HG03280 (cell line): ENCODE measurements around the gene METTL27.
"Not testable (repeated sequence)": the region's sequence is repeated elsewhere in the genome, so short reads cannot be mapped to it uniquely, and the experiment has no call there.

Experiments
- ATAC-seq: cut with Tn5 transposase; IDR thresholded peaks from one replicate; pipeline ENCODE4 v1.9.1; 2021; ENCODE audit warnings: mild to moderate bottlenecking, moderate library complexity; ENCODE audit not compliant: unreplicated experiment

The METTL27 gene

GRCh38 chr7:73839743-73840714, 2.3 kb downstream of the METTL27 start:
- no peak for ATAC-seq

DNA sequence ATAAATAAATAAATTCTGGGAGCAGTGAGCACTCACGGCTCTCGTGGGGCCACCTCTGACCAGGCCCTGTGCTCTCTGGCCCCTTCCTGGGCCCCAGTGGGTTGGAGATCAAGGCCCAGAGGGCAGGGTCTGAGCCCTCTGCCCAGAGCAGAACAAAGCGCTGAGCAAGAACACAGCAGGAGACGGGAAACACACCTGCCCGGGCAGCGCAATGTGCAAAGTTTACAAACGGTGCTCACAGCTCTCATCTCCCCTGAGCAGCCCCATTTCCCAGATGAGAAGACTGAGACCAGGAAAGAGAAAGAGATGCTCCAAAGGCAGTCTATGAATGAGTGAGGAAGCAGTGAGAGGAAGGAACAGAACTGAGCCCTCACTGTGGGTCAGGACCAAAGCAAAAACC, 3.0 kb downstream of the METTL27 start:
- no peak for ATAC-seq

GRCh38 chr7:73838642-73839041, 3.7 kb downstream of the METTL27 start:
- no peak for ATAC-seq

DNA sequence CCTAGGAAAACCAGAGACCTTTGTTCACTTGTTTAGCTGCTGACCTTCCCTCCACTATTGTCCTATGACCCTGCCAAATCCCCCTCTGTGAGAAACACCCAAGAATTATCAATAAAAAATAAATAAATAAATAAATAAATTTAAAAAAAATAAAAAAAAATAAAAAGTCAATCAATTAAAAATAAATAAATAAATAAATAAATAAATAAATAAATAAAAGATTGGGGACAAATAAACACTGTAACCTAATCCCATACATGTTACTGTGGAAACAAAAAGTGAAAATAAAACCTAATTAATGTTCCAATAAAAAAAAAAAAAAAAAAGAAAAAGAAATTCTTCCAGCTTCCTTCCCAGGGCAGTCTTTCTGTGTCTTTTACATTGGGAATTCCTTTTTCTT, 5.1 kb downstream of the METTL27 start:
- not testable (repeated sequence) for ATAC-seq

- no peak for ATAC-seq
Measured at GRCh38 chr7:73834626-73835191, 7.6 kb downstream of the METTL27 start.

DNA sequence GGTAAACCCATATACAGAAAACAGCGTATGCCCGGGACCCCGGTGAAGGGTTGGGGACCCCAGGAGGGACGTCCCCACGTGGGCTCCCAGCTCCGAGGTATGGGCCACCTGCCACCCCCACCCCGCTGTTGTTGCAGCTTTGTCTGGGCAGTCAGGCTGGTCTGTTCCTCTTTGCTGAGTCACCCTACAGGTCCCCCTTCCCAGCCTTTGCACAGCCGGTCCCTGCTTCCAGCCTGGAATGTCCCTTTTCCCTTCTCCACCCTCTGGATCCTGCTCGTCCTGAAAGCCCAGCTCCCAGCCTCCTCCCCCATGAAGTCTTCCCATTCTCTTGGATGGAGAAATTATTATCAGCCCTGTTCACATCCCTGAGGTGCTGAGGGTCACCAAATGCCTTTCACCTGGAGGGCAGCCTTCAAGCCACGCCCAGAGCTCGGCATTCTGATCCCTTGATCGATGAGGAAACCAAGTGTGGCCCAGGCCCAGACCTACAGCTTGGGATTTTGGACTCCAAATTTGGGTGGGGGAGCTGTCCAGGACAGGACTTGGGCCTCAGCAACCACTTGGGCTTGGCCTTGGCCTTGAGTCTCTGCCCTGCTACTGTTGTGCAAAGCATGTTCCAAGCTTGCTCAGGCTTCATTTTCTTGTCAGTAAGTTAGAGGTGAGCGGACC, 8.9 kb downstream of the METTL27 start:
- no peak for ATAC-seq

DNA sequence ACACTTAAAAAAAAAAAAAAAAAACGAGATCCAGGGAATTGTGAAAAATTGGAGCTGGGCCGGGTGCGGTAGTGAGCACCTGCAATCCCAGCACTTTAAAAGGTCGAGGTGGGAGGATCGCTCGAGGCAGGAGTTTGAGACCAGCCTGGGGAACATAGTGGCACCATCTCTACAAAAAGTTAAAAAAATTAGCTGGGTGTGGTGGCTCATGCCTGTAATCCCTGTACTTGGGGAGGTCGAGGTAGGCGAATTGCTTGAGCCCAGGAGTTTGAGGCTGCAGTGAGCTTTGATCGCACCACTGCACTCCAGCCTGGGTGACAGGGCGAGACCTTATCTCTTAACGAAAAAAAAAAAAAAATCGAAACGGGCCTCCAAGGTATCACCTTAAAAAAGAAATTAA, 9.5 kb downstream of the METTL27 start:
- ATAC-seq: no peak

DNA sequence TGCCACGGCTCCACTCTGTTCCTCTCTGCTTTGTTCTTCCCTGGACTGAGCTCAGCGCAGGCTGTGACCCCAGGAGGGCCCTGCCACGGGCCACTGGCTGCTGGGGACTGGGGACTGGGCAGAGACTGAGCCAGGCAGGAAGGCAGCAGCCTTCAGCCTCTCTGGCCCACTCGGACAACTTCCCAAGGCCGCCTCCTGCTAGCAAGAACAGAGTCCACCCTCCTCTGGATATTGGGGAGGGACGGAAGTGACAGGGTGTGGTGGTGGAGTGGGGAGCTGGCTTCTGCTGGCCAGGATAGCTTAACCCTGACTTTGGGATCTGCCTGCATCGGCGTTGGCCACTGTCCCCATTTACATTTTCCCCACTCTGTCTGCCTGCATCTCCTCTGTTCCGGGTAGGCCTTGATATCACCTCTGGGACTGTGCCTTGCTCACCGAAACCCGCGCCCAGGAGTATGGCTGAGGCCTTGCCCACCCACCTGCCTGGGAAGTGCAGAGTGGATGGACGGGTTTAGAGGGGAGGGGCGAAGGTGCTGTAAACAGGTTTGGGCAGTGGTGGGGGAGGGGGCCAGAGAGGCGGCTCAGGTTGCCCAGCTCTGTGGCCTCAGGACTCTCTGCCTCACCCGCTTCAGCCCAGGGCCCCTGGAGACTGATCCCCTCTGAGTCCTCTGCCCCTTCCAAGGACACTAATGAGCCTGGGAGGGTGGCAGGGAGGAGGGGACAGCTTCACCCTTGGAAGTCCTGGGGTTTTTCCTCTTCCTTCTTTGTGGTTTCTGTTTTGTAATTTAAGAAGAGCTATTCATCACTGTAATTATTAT, 10.3 kb downstream of the METTL27 start:
- ATAC-seq: no peak

DNA sequence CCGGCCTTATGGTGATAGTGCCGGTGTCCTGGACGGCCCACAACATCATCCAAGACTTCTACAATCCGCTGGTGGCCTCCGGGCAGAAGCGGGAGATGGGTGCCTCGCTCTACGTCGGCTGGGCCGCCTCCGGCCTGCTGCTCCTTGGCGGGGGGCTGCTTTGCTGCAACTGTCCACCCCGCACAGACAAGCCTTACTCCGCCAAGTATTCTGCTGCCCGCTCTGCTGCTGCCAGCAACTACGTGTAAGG, 10.8 kb downstream of the METTL27 start:
- ATAC-seq: no peak

DNA sequence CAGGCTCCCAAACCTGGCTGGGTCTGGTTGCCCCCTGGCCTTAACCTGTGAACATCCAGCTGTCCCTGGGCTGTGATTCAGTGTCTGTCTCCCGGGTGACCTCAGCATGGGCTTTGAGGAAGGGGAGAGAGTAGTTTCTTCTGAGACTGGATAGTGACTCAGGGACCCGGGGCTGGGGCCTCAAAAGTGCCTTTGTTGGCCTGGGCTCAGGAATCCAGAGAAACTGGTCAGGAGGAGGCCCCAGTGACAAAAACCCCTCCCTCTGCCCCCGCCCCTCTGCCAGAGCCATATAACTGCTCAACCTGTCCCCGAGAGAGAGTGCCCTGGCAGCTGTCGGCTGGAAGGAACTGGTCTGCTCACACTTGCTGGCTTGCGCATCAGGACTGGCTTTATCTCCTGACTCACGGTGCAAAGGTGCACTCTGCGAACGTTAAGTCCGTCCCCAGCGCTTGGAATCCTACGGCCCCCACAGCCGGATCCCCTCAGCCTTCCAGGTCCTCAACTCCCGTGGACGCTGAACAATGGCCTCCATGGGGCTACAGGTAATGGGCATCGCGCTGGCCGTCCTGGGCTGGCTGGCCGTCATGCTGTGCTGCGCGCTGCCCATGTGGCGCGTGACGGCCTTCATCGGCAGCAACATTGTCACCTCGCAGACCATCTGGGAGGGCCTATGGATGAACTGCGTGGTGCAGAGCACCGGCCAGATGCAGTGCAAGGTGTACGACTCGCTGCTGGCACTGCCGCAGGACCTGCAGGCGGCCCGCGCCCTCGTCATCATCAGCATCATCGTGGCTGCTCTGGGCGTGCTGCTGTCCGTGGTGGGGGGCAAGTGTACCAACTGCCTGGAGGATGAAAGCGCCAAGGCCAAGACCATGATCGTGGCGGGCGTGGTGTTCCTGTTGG, 11.4 kb downstream of the METTL27 start, which contains the start of gene CLDN4:
CLDN4 (plus strand) TSS at position 316 of the 903 bp plus-strand sequence; CDS start at position 522, 206 bp downstream.
- ATAC-seq: no peak

DNA sequence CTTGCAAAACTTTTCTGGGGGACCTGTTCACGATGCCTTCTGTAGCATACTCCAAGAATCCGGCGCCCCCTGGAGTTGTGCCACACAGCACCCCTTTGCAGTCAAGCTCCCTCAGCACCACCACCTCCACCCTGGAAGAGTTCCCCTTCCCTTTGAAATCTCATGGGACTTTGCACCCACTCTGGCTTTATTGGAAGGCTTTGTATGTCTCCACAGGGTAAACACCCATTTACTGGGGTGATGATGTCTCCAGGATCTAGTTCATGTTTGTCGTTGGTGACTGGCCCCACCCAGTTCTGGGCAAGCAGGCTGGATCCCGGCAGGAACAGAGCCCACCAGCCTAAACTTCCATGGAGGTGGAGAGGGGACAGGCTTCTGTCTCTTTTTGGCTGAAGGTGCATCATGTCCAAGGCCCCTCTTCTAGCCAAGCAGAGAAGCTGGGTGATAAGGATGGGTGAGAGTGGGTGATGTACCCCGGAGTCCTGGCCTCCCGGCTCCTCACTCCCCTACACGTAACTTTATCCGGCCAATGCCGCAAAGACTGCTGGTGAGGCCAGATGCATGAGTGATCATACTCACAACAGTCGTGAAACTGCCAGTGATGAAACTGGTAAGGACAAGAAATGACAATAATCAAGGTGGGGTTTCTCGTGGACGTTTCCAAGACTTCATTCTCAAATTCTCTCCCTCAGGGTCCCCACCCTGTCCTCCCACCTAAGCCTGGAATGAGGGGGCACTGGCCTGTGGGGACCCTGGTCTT, 12.2 kb downstream of the METTL27 start:
- ATAC-seq: no peak

GRCh38 chr7:73829505-73829904, 12.8 kb downstream of the METTL27 start:
- no peak for ATAC-seq

GRCh38 chr7:73828972-73829371, 13.3 kb downstream of the METTL27 start:
- no peak for ATAC-seq

- ATAC-seq: no peak
Measured at GRCh38 chr7:73828107-73828803, 14.1 kb downstream of the METTL27 start.

DNA sequence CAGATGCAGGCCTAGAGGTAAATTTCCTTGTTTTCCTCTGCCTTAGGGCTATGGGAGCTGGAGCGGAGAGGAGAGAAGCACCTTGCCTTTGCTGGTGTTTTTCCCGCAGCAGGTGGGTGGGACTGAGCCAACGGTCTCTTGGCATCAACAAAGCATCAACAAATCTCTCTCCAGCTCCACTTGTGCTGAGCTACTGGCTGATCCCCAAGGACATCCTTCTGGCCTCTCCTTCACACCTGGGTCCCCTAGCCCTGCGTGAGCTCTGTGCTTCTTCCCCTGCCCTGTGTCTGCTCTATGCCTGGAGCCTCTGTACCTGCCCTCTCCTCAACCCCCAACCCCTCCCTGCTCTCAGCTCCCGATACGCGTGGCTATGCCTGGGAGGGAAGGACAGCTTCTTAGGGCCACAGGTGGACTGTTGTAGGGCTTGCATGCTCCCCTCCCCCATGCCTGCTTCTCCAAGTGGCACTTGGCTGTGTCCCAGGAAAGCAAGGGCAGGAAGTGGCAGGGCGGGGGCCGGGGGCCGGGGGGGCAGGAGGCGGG, 14.7 kb downstream of the METTL27 start:
- no peak for ATAC-seq

DNA sequence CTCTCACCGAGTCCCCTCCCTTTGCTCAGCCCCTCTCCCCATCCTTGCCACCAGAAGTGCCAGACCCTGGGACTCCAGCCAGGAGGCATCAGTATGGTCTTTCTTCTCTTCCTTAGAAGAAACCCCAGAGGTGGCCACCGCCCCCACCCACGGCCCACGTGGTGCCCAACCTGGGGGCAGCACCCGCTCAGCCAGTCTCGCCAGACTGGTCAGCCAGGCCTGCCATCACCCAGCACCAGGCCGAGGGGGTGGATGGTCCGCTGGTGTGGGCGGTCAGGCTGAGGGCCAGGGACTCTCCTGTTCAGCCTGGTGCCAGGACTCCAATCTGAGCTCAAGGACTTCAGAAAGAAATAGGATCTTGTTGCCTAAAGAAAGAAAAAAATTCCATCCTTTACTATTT, 17.3 kb downstream of the METTL27 start:
- no peak for ATAC-seq

DNA sequence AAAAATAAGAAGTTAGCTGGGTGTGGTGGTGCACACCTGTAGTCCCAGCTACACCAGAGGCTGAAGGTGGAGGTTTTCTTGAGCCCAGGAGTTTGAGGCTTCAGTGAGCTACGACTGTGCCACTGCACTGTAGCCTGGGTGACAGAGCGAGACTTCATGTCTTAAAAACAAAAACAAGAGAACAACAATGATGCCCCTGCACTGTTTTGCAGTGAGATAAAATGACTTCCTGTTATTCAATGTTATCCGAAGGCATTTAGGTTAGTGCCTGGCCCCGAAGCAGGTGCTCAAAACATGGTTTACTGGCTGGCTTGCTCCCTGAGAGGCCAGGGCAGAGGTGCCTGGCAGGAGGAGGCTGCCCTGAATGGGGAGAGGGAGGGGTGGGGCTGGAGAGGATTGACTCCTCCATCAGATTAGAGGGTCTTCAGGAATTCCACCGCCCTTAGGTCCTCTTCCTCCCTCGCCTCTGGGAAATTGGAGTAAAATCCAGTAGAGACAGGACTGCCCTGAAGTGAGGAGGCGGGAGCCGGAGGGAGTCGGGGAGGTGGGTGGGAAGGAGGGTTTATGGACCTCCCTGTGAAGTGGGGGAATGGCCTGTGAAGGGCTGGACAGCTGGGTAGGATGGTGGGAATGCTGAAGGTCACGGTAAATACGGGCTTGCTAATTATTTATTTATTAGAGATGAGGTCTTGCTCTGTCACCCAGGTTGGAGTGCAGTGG, 18.3 kb downstream of the METTL27 start:
- ATAC-seq: no peak

- no peak for ATAC-seq
Measured at GRCh38 chr7:73823257-73823656, 19.1 kb downstream of the METTL27 start.
